NCI-H748 (cell line): ENCODE measurements around the gene MCTP2.

ENCODE experiments used
- DNase-seq: peaks from one replicate; lab custom pipeline; 2025; ENCODE audit not compliant: unreplicated experiment; lab: John Stamatoyannopoulos, UW

MCTP2 gene

GRCh38 chr15:94346282-94346681 is 114.9 kb downstream of the MCTP2 start:
- DNase-seq: peak; percentile 16

GRCh38 chr15:94348084-94348483 is 116.7 kb downstream of the MCTP2 start:
- no peak for DNase-seq

GRCh38 chr15:94351031-94351535 is 119.7 kb downstream of the MCTP2 start:
- DNase-seq: no peak

GRCh38 chr15:94352636-94353487 is 121.5 kb downstream of the MCTP2 start:
- no peak for DNase-seq

- no peak for DNase-seq
Measured at GRCh38 chr15:94353488-94353820, 122.1 kb downstream of the MCTP2 start.

- DNase-seq: no peak
Measured at GRCh38 chr15:94354655-94355054, 123.3 kb downstream of the MCTP2 start.

GRCh38 chr15:94359716-94360115 is 128.4 kb downstream of the MCTP2 start:
- DNase-seq: no peak

- no peak for DNase-seq
Measured at GRCh38 chr15:94360251-94360685, 128.9 kb downstream of the MCTP2 start.

- DNase-seq: no peak
Measured at GRCh38 chr15:94362385-94363092, 131.2 kb downstream of the MCTP2 start.

GRCh38 chr15:94363382-94363781 is 132.0 kb downstream of the MCTP2 start:
- no peak for DNase-seq

GRCh38 chr15:94366781-94367180 is 135.4 kb downstream of the MCTP2 start:
- DNase-seq: peak; percentile 73

GRCh38 chr15:94367726-94368535 is 136.6 kb downstream of the MCTP2 start:
- no peak for DNase-seq

GRCh38 chr15:94370206-94370935 is 139.0 kb downstream of the MCTP2 start:
- DNase-seq: peak; percentile 9

- DNase-seq: no peak
Measured at GRCh38 chr15:94370936-94371285, 139.6 kb downstream of the MCTP2 start.

- no peak for DNase-seq
Measured at GRCh38 chr15:94372821-94373220, 141.5 kb downstream of the MCTP2 start.

GRCh38 chr15:94375997-94376396 is 144.6 kb downstream of the MCTP2 start:
- DNase-seq: peak; percentile 20

- DNase-seq: no peak
Measured at GRCh38 chr15:94379986-94380385, 148.6 kb downstream of the MCTP2 start.

- DNase-seq: no peak
Measured at GRCh38 chr15:94380798-94381197, 149.4 kb downstream of the MCTP2 start.

- no peak for DNase-seq
Measured at GRCh38 chr15:94381384-94381783, 150.0 kb downstream of the MCTP2 start.

- no peak for DNase-seq
Measured at GRCh38 chr15:94383041-94383440, 151.7 kb downstream of the MCTP2 start.

GRCh38 chr15:94383706-94384105 is 152.3 kb downstream of the MCTP2 start:
- DNase-seq: no peak
